GM13976 (cell line): Measurements from ENCODE around the gene ADAM8.

ENCODE experiments used
- DNase-seq: peaks from one replicate; pipeline ENCODE4 v3.0.0; 2012; ENCODE audit warnings: low spot score
- CTCF ChIP-seq: IDR thresholded peaks from 2 replicates; pipeline ENCODE4 v1.5.1; 2012; ENCODE audit warnings: borderline replicate concordance, mild to moderate bottlenecking; ENCODE audit not compliant: insufficient read depth; ENCODE audit errors: extremely low read depth, missing control alignments, control extremely low read depth
- in situ Hi-C: fragments of 300-500 bp; cut with MboI; formaldehyde crosslinking; loops from one replicate; pipeline ENCODE4 v1.12.0; 2022; ENCODE audit warnings: low sequenced_read_pairs, mixed read lengths, inconsistent platforms; ENCODE audit not compliant: unreplicated experiment

Gene ADAM8

DNA sequence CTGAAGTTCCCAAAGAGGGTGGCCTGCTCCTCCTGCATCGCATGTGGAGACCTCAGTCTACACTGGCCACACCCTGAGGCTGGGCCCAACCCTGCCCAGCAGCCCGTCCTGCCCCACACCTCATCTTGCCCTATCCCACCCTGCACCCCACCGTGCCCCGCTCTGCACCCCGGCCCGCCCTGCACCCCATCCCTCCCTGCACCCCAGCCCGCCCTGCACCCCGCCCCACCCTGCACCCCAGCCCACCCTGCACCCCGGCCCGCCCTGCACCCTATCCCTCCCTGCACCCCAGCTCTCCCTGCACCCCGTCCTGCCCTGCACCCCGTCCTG, 24.5 kb downstream of the ADAM8 start:
- DNase-seq = no peak
- no peak for TF ChIP-seq CTCF
- in situ Hi-C loops = no loop called here

- in situ Hi-C loops = no loop called here
- no peak for TF ChIP-seq CTCF
- DNase-seq = no peak
Observed at GRCh38 chr10:133251388-133252222, 25.1 kb downstream of the ADAM8 start.

DNA sequence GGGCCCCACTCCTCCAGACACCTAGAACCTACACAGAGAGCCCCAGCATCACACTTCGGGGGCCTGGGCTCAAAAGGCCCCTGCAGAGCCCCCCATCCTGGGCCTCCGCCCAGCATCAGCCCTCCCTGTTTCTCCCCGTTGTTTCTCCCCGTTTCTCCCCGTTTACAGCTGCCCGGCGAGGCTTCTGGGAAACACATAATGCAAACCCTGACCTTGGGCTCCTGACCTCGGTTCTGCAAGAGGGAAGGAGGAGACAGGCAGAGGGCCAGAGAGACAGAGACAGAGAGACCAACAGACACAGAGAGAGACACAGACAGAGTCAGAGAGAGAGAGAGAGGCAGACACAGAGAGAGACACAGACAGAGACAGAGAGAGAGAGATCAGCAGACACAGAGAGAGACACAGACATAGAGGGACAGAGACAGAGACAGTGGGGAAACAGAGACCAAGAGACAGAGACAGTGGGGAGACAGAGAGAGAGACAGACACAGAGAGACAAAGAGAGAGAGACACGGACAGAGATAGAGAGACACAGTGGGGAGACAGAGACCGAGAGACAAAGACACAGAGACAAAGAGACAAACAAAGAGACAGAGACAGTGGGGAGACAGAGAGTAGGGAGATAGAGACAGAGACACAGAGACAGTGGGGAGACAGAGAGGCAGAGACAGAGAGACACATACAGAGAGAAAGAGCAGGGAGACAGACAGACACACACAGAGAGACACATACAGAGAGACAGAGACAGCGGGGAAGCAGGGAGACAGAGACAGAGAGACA, 26.5 kb downstream of the ADAM8 start:
- in situ Hi-C loops = no loop called here

DNA sequence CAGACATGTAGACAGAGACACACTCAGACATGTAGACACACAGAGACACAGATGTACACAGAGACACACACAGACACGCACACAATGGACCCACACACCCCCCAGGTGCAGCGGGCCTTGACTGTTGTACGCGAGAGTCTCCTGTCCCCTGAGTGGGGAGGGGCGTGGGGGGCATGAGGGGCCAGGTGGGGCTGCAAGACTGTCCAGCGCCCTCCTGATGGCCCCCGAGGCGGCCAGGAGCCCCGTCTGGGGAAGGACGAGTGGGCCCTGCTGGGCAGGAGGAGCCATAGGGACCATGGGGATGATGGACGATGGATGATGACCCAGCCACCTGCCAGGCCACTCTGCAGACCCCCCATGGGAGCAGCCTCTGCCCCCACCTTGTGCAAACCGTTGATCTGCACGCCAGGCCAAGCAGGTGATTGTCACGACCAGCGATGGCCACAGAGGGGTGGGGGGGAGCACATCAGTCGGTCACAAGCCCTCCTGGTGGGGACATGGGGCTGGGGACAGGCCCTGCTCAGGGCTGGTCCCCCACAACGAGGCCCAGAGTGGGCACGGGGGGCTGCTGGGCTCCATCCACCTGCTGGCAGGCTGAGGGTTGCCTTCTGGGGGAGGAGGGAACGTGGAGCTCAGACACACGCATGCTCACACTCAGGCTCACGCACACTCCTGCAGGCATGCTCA, 27.4 kb downstream of the ADAM8 start:
- TF ChIP-seq CTCF = no peak
- in situ Hi-C loops = no loop called here
- DNase-seq = no peak

More for the DNA sequence above, 26.5 kb downstream of the ADAM8 start:
- no peak for DNase-seq
- TF ChIP-seq CTCF = no peak

DNA sequence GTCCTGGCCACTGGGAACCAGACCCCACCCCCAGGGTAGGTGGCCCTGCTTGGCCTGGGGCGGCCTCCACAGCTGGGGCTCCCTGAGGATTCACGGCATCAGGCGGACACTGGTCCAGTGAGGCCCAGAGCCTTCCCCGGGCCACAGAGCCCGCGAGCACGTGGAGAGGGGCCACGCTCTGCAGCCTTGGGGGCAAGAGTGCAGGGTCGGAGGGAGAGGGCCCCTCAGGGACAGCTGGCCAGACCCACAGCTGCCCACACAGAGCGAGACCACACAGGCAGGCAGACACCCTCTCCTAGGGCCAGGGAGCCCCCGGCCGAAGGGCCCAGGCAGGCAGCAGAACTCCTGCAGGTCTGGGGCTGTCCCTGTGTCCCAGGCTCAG, 28.3 kb downstream of the ADAM8 start:
- TF ChIP-seq CTCF = no peak
- in situ Hi-C loops = no loop called here
- DNase-seq = no peak

DNA sequence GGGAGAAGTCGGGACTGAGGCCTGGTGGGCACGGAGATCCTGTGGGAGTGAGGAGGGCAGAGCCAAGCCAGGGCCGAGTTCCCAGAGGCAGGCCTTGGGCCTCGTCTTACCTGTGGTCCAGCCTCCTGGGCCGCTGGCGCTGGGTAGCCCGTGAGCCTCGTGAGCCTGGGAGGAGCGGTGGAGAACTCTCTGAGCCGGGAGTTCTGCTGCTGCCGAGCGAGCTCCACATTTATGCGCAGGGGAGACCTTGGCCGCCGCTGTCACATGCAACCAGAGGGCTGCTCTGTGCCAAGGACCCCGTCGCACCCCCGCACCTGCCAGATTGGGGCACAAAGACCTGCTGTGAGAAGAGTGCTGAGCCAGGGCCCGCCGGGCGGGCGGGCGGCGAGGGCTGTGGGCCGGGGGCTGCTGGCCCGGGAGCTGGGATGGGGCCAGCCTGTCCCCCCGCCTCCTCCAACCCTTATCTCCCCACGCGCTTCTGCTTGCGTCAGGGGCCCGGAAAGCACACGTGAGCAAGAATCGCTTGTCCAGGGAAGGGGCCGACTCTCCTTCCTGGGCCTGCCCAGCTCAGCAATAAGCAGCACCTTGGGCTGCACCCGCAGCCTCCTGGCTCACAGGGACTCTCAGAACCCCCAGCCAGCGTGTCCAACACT, 28.9 kb downstream of the ADAM8 start:
- TF ChIP-seq CTCF = no peak
- DNase-seq = no peak
- in situ Hi-C loops = no loop called here
